Measurements from ENCODE around the gene UCN2.
"Not testable (repeated sequence)": the region's sequence is repeated elsewhere in the genome, so short reads cannot be mapped to it uniquely, and the experiment has no call there.

The UCN2 gene

DNA sequence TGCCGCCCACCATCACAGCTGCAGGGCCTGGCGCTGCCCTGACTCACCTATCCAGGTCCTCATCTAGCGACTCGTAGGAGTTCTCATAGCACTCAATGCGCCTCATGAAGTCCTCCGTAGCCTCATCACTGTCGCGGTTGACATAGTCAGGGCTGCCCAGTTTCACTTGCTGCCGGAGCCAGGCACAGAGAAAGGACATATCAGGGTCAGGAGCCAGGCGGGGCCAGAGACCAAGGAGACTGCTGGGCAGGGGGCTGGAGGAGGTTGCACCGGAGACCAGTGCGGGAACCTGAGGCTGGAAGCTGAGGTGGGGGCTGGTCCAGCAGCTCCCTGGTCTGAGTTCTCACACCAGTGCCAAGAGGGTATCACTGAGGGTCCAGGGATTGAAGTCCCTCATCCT lies 25.1 kb downstream of the UCN2 start:
- no peak for DNase-seq (ENCODE audit: low read depth, low spot score)
- POLR2A ChIA-PET: no interaction called here
- CTCF ChIA-PET: interaction anchor here (3.5 kb wide), 1 partner anchor 11 kb away, joined by 17 read pairs; no protein-coding TSS in a partner anchor
- TF ChIP-seq, protein P1, sequence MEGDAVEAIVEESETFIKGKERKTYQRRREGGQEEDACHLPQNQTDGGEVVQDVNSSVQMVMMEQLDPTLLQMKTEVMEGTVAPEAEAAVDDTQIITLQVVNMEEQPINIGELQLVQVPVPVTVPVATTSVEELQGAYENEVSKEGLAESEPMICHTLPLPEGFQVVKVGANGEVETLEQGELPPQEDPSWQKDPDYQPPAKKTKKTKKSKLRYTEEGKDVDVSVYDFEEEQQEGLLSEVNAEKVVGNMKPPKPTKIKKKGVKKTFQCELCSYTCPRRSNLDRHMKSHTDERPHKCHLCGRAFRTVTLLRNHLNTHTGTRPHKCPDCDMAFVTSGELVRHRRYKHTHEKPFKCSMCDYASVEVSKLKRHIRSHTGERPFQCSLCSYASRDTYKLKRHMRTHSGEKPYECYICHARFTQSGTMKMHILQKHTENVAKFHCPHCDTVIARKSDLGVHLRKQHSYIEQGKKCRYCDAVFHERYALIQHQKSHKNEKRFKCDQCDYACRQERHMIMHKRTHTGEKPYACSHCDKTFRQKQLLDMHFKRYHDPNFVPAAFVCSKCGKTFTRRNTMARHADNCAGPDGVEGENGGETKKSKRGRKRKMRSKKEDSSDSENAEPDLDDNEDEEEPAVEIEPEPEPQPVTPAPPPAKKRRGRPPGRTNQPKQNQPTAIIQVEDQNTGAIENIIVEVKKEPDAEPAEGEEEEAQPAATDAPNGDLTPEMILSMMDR (IDR thresholded peaks at IDR 0.05; ENCODE audit: insufficient read depth, low read length, missing control alignments): no peak
- H3K4me3 ChIP-seq (ENCODE audit: low read depth, low read length): no peak overlapping the region

DNA sequence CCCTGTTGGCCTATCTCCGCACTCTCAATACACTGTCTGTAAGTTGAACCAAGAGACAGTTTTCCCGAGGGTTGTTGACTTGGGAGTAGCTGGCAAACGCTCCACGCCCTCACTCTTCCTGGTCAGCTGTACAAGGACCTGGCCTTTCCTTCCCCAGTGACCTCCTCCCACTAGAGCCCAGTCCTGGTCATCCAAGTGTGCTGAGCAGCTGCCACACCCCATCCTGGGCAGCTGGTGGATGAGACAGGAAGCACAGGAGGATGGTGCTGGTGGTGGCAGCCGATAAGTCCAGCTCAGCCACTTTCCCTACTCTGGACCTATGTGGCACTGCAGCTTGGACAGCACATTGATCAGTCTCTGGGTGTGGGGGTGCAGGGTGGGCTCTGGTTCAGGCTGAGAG lies 26.8 kb downstream of the UCN2 start:
- ChIA-PET POLR2A (interaction anchor here (1.2 kb wide), 1 partner anchor 99 kb away, joined by 3 read pairs; the partner anchor contains the start of gene SLC26A6), CTCF (interaction anchor here (0.9 to 3.5 kb wide), 4 partner anchors 8 to 343 kb away, joined by 3 to 17 read pairs (median 5); no protein-coding TSS in a partner anchor)
- TF ChIP-seq, protein P1 (IDR thresholded peaks at IDR 0.05; ENCODE audit: insufficient read depth, low read length, missing control alignments): no peak
- no peak overlapping the region for H3K4me3 ChIP-seq (ENCODE audit: low read depth, low read length)
- no peak for DNase-seq (ENCODE audit: low read depth, low spot score)

DNA sequence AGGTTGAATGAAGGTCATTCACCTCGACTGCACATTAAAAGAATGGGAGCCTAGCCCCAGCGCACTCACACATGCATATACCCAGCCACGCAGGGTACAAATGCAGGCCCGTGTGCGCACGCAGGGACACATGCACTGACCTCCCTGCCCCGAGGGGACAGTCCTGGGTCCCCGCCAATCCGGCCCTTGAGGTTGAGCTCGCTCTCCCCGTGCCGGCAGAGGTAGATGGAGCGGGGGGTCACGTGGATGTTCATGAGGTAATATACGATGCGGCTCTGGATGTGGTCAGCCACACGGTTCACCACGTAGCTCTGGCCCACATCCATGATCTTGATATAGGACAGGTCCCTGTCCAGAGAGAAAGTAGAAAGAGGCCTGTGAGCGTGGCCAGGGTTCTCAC lies 27.5 kb downstream of the UCN2 start:
- ChIA-PET POLR2A (interaction anchor here (1.2 kb wide), 1 partner anchor 99 kb away, joined by 3 read pairs; the partner anchor contains the start of gene SLC26A6), CTCF (interaction anchor here (0.6 to 3.5 kb wide), 3 partner anchors 9 to 20 kb away, joined by 3 to 17 read pairs (median 5); no protein-coding TSS in a partner anchor)
- TF ChIP-seq, protein P1 (IDR thresholded peaks at IDR 0.05; ENCODE audit: insufficient read depth, low read length, missing control alignments): no peak
- no peak for DNase-seq (ENCODE audit: low read depth, low spot score)
- H3K4me3 ChIP-seq (ENCODE audit: low read depth, low read length): no peak overlapping the region

DNA sequence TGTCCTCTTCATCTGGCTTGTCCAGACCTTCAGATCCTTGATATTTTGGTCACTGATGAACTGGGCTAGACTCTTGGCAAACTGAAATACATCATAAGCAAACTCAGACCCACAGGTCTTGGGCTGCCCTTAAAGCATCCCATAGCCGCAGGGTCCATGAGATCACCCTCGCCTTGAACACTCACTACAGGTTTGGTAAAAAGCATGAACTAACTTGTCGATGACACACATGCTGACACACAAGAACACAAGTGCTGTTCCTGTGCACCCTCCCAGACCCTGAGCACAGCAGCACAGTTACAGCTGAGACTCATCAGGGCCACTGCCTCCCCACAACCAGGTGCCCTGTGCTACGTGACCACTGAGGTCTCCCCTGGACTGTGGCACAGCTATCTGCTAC lies 28.0 kb downstream of the UCN2 start:
- TF ChIP-seq, protein P1 (IDR thresholded peaks at IDR 0.05; ENCODE audit: insufficient read depth, low read length, missing control alignments): no peak
- H3K4me3 ChIP-seq (ENCODE audit: low read depth, low read length): no peak overlapping the region
- POLR2A ChIA-PET: no interaction called here
- CTCF ChIA-PET: interaction anchor here (0.6 to 3.5 kb wide), 3 partner anchors 9 to 20 kb away, joined by 3 to 17 read pairs (median 5); no protein-coding TSS in a partner anchor
- no peak for DNase-seq (ENCODE audit: low read depth, low spot score)

DNA sequence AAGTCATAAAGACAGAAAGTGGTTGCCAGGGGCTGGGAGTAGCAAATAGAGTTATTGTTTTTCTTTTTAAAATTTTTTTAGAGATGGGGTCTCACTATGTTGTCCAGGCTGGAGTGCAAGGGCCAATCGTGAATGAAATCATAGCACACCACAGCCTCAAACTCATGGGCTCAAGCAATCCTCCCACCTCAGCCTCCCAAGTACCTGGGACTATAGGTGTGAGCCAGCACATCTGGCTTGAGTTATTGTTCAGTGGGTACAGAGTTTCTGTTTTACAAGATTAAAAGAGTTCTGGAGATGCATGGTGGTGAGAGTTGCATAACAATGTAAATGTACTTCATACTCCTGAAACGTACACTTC lies 30.6 kb downstream of the UCN2 start:
- ChIA-PET POLR2A (no interaction called here), CTCF (interaction anchor here (1.0 to 1.8 kb wide), 4 partner anchors 9 to 97 kb away, joined by 3 to 14 read pairs (median 5); no protein-coding TSS in a partner anchor)
- H3K4me3 ChIP-seq (ENCODE audit: low read depth, low read length): no peak overlapping the region
- TF ChIP-seq, protein P1 (IDR thresholded peaks at IDR 0.05; ENCODE audit: insufficient read depth, low read length, missing control alignments): no peak
- no peak for DNase-seq (ENCODE audit: low read depth, low spot score)

DNA sequence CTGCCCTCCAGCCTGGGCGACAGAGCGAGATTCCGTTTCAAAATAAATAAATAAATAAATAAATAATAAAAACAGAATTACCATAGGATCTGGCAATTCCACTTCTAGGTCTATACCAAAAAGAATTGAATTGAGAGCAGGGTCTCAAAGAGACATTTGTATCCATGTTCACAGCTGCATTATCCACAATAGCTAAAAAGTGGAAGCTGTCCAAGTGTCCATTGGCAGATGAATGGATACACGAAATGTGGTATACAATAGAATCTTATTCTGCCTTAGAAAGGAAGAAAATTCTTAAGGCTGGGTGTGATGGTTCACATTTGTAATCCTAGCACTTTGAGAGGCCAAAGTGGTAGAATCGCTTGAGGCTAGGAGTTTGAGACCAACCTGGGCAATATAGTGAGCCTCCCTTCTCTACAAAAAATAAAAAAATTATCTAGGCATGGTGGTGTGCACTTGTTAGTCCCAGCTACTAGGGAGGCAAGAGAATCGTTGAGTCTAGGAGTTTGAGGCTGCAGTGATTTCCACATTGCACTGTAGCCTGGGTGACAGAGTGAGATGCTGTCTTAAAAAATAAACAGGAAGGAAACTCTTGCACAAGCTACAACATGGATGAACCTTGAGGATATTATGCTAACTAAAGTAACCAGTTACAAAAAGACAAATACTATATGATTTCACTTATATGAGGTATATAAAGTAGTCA lies 31.2 kb downstream of the UCN2 start:
- ChIA-PET POLR2A (no interaction called here), CTCF (interaction anchor here (1.0 to 1.8 kb wide), 4 partner anchors 9 to 97 kb away, joined by 3 to 5 read pairs (median 4); no protein-coding TSS in a partner anchor)
- TF ChIP-seq, protein P1 (IDR thresholded peaks at IDR 0.05; ENCODE audit: insufficient read depth, low read length, missing control alignments): no peak
- no peak for DNase-seq (ENCODE audit: low read depth, low spot score)
- no peak overlapping the region for H3K4me3 ChIP-seq (ENCODE audit: low read depth, low read length)

DNA sequence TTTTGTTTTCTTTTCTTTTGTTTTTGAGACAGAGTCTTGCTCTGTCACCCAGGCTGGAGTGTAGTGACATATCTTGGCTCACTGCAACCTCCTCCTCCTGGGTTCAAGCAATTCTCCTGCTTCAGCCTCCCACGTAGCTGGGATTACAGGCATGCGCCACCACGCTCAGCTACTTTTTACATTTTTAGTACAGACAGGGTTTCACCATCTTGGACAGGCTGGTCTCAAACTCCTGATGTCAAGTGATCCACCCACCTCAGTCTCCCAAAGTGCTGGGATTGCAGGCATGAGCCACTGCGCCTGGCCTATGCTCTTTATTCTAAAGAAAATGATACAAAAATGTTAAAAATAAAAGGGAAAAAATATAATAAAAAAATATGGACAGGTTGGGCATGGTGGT lies 32.9 kb downstream of the UCN2 start:
- H3K4me3 ChIP-seq (ENCODE audit: low read depth, low read length); DNase-seq (ENCODE audit: low read depth, low spot score); POLR2A ChIA-PET: not testable (repeated sequence)
- CTCF ChIA-PET: interaction anchor here (1.0 to 1.9 kb wide), 5 partner anchors 16 to 130 kb away, joined by 3 to 5 read pairs (median 5); a partner anchor contains a TSS
